Skeletal muscle satellite cell (primary cell): ENCODE measurements around the gene CTRL.
A peak's percentile ranks its signal among the peaks of the same experiment; 100 is the strongest.
"Not testable (repeated sequence)": the region's sequence is repeated elsewhere in the genome, so short reads cannot be mapped to it uniquely, and the experiment has no call there.

ENCODE experiments used
- H3K27me3 ChIP-seq: 2 replicates; pipeline ENCODE4 v1.7.0; 2013; ENCODE audit warnings: low read length; ENCODE audit not compliant: control insufficient read depth, insufficient read depth
- H3K36me3 ChIP-seq: 2 replicates; pipeline ENCODE4 v1.7.0; 2013; ENCODE audit warnings: mild to moderate bottlenecking, control low read depth, low read length; ENCODE audit not compliant: insufficient read depth
- H3K4me1 ChIP-seq: 2 replicates; pipeline ENCODE4 v1.7.0; 2013; ENCODE audit warnings: low read length; ENCODE audit not compliant: control insufficient read depth, insufficient read depth
- H3K4me2 ChIP-seq: 2 replicates; pipeline ENCODE4 v1.7.0; 2013; ENCODE audit warnings: mild to moderate bottlenecking, low read length
- H3K4me3 ChIP-seq: 2 replicates; pipeline ENCODE4 v1.7.0; 2013; ENCODE audit warnings: low read length
- H3K9ac ChIP-seq: 2 replicates; pipeline ENCODE4 v1.7.0; 2013; ENCODE audit warnings: mild to moderate bottlenecking, low read depth, low read length, moderate library complexity
- H3K9me3 ChIP-seq: replicated peaks from 2 replicates; pipeline ENCODE4 v1.7.0; 2013; ENCODE audit warnings: mild to moderate bottlenecking, control low read depth, low read length

Gene CTRL

GRCh38 chr16:67915496-67915769, 16.2 kb downstream of the CTRL start:
- H3K9ac ChIP-seq = not testable (repeated sequence)
- Histone ChIP-seq H3K4me1 (peaks cover 17% of the 10 kb centered on the region), H3K36me3 (peaks cover 13% of the 10 kb centered on the region)

GRCh38 chr16:67914758-67915495, 16.7 kb downstream of the CTRL start:
- Histone ChIP-seq H3K36me3 (peaks cover 13% of the 10 kb centered on the region), H3K4me3 (no peak overlapping the region), H3K4me2 (no peak overlapping the region), H3K9me3 (no peaks in the 10 kb centered on the region), H3K27me3 (no peaks in the 10 kb centered on the region), H3K4me1 (peaks cover 17% of the 10 kb centered on the region), H3K9ac (no peak overlapping the region)

More at GRCh38 chr16:67915496-67915769, 16.2 kb downstream of the CTRL start:
- H3K9me3 ChIP-seq, H3K27me3 ChIP-seq, H3K4me2 ChIP-seq, H3K4me3 ChIP-seq: not testable (repeated sequence)

GRCh38 chr16:67910158-67910557, 21.5 kb downstream of the CTRL start:
- H3K4me3 ChIP-seq = no peak overlapping the region
- H3K4me1 ChIP-seq = no peaks in the 10 kb centered on the region
- peaks cover 14% of the 10 kb centered on the region for H3K36me3 ChIP-seq
- no peaks in the 10 kb centered on the region for H3K9me3 ChIP-seq
- H3K4me2 ChIP-seq = no peak overlapping the region
- H3K9ac ChIP-seq = no peak overlapping the region
- H3K27me3 ChIP-seq = no peaks in the 10 kb centered on the region

- no peaks in the 10 kb centered on the region for H3K9me3 ChIP-seq
- H3K4me2 ChIP-seq = no peak overlapping the region
- H3K9ac ChIP-seq = no peak overlapping the region
- H3K4me3 ChIP-seq = no peak overlapping the region
- no peaks in the 10 kb centered on the region for H3K27me3 ChIP-seq
- H3K4me1 ChIP-seq = no peaks in the 10 kb centered on the region
- peaks cover 14% of the 10 kb centered on the region for H3K36me3 ChIP-seq
Measured at GRCh38 chr16:67909056-67909742, 22.5 kb downstream of the CTRL start.

GRCh38 chr16:67907397-67908180, 24.1 kb downstream of the CTRL start:
- Histone ChIP-seq H3K9ac (no peak overlapping the region), H3K4me1 (no peaks in the 10 kb centered on the region), H3K4me2 (no peak overlapping the region), H3K9me3 (no peaks in the 10 kb centered on the region), H3K36me3 (peaks cover 14% of the 10 kb centered on the region), H3K27me3 (no peaks in the 10 kb centered on the region), H3K4me3 (no peak overlapping the region)

- no peaks in the 10 kb centered on the region for H3K36me3 ChIP-seq
- H3K4me3 ChIP-seq = no peak overlapping the region
- no peak overlapping the region for H3K4me2 ChIP-seq
- no peak overlapping the region for H3K9ac ChIP-seq
- no peaks in the 10 kb centered on the region for H3K9me3 ChIP-seq
- no peaks in the 10 kb centered on the region for H3K4me1 ChIP-seq
- no peaks in the 10 kb centered on the region for H3K27me3 ChIP-seq
Measured at GRCh38 chr16:67902831-67903230, 28.8 kb downstream of the CTRL start.

- Histone ChIP-seq H3K4me2 (no peak overlapping the region), H3K9ac (no peak overlapping the region), H3K4me1 (no peaks in the 10 kb centered on the region), H3K9me3 (no peaks in the 10 kb centered on the region), H3K36me3 (no peaks in the 10 kb centered on the region), H3K4me3 (no peak overlapping the region), H3K27me3 (no peaks in the 10 kb centered on the region)
Measured at GRCh38 chr16:67901734-67902133, 29.9 kb downstream of the CTRL start.

- Histone ChIP-seq H3K4me2 (no peak overlapping the region), H3K4me1 (peaks cover 12% of the 10 kb centered on the region), H3K27me3 (no peaks in the 10 kb centered on the region), H3K36me3 (no peaks in the 10 kb centered on the region), H3K9me3 (no peaks in the 10 kb centered on the region), H3K4me3 (no peak overlapping the region), H3K9ac (no peak overlapping the region)
Measured at GRCh38 chr16:67897231-67897630, 34.4 kb downstream of the CTRL start.

GRCh38 chr16:67893743-67894399, 37.8 kb downstream of the CTRL start:
- Histone ChIP-seq H3K9me3 (no peaks in the 10 kb centered on the region), H3K4me2 (peak overlapping the region; percentile 81), H3K4me1 (peaks cover 12% of the 10 kb centered on the region), H3K36me3 (no peaks in the 10 kb centered on the region), H3K9ac (peak overlapping the region; percentile 99), H3K27me3 (no peaks in the 10 kb centered on the region), H3K4me3 (peak overlapping the region; percentile 96)

GRCh38 chr16:67892899-67893742, 38.5 kb downstream of the CTRL start, which contains the start of gene PSKH1:
Gene PSKH1 (plus strand): TSS chr16:67893254. CDS start chr16:67908750, 15,496 bp downstream.
- Histone ChIP-seq H3K9ac (peak within 1 kb of the TSS; percentile 99), H3K4me3 (peak within 1 kb of the TSS; percentile 96), H3K36me3 (no peaks in the 10 kb centered on the region), H3K4me2 (peak within 1 kb of the TSS; percentile 81), H3K9me3 (no peaks in the 10 kb centered on the region), H3K4me1 (peaks cover 12% of the 10 kb centered on the region), H3K27me3 (no peaks in the 10 kb centered on the region)
